ENCODE measurements around the gene UBE2N. TPM values are rescaled to one million over a fixed set of nuclear protein-coding genes. Genes with fewer than 3 reads are reported as not detected.

UBE2N gene
- total and polyA plus RNA-seq, 10 of the 15 experiments (the other 5 are each of a cell fraction or from before 2014, with no cell fraction given), result 243 to 945 (median 443) TPM

GRCh38 chr12:93360688-93361087 is 81.1 kb downstream of the UBE2N start:
- H3K36me3 ChIP-seq (ENCODE audit: control insufficient read depth in 2 of 2, insufficient read depth in 2 of 2, low read length in 1 of 2), result no peaks in the 10 kb centered on the region
- intact Hi-C loops (cut with micrococcal nuclease; ENCODE audit: unreplicated experiment), result no loop called here
- FAIRE-seq, result no peak

More at GRCh38 chr12:93360688-93361087, 81.1 kb downstream of the UBE2N start:
- ChIA-PET CTCF (interaction anchor here (0.8 kb wide), 1 partner anchor 13 kb away, joined by 3 read pairs; no protein-coding TSS in a partner anchor), RAD21 (ENCODE audit: unreplicated experiment) (no interaction called here), POLR2A (interaction anchor here (1.1 kb wide), 1 partner anchor 193 kb away, joined by 3 read pairs; no protein-coding TSS in a partner anchor), SMC1A (ENCODE audit: uncharacterized antibody, unreplicated experiment) (interaction anchor here (1.0 to 1.2 kb wide), 3 partner anchors 16 to 116 kb away, joined by 3 read pairs; no protein-coding TSS in a partner anchor)
- Histone ChIP-seq H3K4me2 (ENCODE audit: control insufficient read depth, insufficient read depth) (no peak overlapping the region), H3K4me1 (ENCODE audit: control insufficient read depth, insufficient read depth, low read length) (peaks cover 24% of the 10 kb centered on the region), H3K9me3 (replicated peaks; ENCODE audit: control insufficient read depth, insufficient read depth, low read length) (no peaks in the 10 kb centered on the region), H2AFZ (ENCODE audit: control insufficient read depth, low read depth, low read length) (no peak overlapping the region), H3K27ac (ENCODE audit: control insufficient read depth, insufficient read depth) (no peak overlapping the region), H3K9ac (ENCODE audit: control insufficient read depth, insufficient read depth, low read length) (no peak overlapping the region), H3K27me3 (replicated peaks in 1 of 2; ENCODE audit: control insufficient read depth in 2 of 2, insufficient read depth in 2 of 2, low read length in 1 of 2) (no peaks in the 10 kb centered on the region), H3K79me2 (ENCODE audit: control insufficient read depth, insufficient read depth, low read length) (no peaks in the 10 kb centered on the region), H4K20me1 (ENCODE audit: control insufficient read depth, insufficient read depth) (no peaks in the 10 kb centered on the region), H3K4me3 (no peak overlapping the region)
- no TSS peak for BruUV-seq (replicated peaks)
- TF ChIP-seq, protein P1, sequence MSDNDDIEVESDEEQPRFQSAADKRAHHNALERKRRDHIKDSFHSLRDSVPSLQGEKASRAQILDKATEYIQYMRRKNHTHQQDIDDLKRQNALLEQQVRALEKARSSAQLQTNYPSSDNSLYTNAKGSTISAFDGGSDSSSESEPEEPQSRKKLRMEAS (IDR thresholded peaks at IDR 0.05; ENCODE audit: low read depth, low read length), result no peak
- TF ChIP-seq IKZF1 (conservative IDR thresholded peaks at IDR 0.05), result no peak
- TF ChIP-seq CBX3 (IDR thresholded peaks at IDR 0.05; ENCODE audit: borderline replicate concordance, low read depth), result no peak
- no peak for TF ChIP-seq PAX5 (IDR thresholded peaks at IDR 0.05; ENCODE audit: borderline replicate concordance, low read depth, low read length)
- no peak for TF ChIP-seq PAX8 (IDR thresholded peaks at IDR 0.05)
- TF ChIP-seq, protein P2, sequence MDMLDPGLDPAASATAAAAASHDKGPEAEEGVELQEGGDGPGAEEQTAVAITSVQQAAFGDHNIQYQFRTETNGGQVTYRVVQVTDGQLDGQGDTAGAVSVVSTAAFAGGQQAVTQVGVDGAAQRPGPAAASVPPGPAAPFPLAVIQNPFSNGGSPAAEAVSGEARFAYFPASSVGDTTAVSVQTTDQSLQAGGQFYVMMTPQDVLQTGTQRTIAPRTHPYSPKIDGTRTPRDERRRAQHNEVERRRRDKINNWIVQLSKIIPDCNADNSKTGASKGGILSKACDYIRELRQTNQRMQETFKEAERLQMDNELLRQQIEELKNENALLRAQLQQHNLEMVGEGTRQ (IDR thresholded peaks at IDR 0.05; ENCODE audit: borderline replicate concordance, low read depth, low read length), result no peak
- TF ChIP-seq, protein P3, sequence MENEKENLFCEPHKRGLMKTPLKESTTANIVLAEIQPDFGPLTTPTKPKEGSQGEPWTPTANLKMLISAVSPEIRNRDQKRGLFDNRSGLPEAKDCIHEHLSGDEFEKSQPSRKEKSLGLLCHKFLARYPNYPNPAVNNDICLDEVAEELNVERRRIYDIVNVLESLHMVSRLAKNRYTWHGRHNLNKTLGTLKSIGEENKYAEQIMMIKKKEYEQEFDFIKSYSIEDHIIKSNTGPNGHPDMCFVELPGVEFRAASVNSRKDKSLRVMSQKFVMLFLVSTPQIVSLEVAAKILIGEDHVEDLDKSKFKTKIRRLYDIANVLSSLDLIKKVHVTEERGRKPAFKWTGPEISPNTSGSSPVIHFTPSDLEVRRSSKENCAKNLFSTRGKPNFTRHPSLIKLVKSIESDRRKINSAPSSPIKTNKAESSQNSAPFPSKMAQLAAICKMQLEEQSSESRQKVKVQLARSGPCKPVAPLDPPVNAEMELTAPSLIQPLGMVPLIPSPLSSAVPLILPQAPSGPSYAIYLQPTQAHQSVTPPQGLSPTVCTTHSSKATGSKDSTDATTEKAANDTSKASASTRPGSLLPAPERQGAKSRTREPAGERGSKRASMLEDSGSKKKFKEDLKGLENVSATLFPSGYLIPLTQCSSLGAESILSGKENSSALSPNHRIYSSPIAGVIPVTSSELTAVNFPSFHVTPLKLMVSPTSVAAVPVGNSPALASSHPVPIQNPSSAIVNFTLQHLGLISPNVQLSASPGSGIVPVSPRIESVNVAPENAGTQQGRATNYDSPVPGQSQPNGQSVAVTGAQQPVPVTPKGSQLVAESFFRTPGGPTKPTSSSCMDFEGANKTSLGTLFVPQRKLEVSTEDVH (IDR thresholded peaks at IDR 0.05; ENCODE audit: low read depth, partially characterized antibody), result no peak
- TF ChIP-seq, protein P4, sequence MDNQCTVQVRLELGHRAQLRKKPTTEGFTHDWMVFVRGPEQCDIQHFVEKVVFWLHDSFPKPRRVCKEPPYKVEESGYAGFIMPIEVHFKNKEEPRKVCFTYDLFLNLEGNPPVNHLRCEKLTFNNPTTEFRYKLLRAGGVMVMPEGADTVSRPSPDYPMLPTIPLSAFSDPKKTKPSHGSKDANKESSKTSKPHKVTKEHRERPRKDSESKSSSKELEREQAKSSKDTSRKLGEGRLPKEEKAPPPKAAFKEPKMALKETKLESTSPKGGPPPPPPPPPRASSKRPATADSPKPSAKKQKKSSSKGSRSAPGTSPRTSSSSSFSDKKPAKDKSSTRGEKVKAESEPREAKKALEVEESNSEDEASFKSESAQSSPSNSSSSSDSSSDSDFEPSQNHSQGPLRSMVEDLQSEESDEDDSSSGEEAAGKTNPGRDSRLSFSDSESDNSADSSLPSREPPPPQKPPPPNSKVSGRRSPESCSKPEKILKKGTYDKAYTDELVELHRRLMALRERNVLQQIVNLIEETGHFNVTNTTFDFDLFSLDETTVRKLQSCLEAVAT (IDR thresholded peaks at IDR 0.05), result no peak
- TF ChIP-seq BACH1 (IDR thresholded peaks at IDR 0.05; ENCODE audit: borderline replicate concordance), result no peak
- no peak for TF ChIP-seq RBBP5 (conservative IDR thresholded peaks at IDR 0.05)
- TF ChIP-seq NBN (IDR thresholded peaks at IDR 0.05), result no peak
- no peak for TF ChIP-seq RB1 (IDR thresholded peaks at IDR 0.05; ENCODE audit: borderline replicate concordance)
- TF ChIP-seq RUNX3 (IDR thresholded peaks at IDR 0.05; ENCODE audit: low read length), result no peak
- DNase-seq (ENCODE audit: low read depth, low spot score), result no peak
- no peak for ATAC-seq
- WGBS (ENCODE audit: insufficient coverage, insufficient replicate concordance, low lambda C conversion rate, missing lambda C conversion rate), result 87% methylated on average over 2 of the region's 2 CpGs
- in situ Hi-C loops (cut with MboI), result no loop called here
